NCI-H524 treated with DMSO at 0.1 percent for 48 hours (cell line): ENCODE results near the gene ADAMTS14.

Source experiments
- DNase-seq: peaks from one replicate; lab custom pipeline; 2025; lab: John Stamatoyannopoulos, UW

The ADAMTS14 gene

GRCh38 chr10:70784016-70784415 lies 111.7 kb downstream of the ADAMTS14 start:
- no peak for DNase-seq

- no peak for DNase-seq
Measured at GRCh38 chr10:70784471-70784870, 112.2 kb downstream of the ADAMTS14 start.

DNA sequence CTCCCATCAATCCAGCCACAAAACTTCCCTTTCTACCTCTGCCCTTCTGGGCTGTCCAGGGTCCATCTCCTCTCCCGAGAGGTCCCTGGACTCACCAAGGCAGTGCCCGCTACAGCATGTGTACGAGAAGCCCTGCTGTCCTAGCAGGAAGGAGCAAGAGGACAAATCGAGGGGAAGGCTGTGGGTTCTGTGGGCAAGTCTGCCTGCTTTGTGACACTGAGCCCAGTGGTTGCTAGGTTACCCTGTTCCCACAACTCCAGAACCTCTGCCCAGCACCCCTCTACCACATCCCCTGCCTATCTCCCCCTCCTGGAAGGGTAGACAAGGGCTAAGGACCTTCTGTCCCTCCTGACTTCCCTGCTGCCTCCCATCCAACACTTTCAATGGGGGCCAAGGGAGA lies 112.9 kb downstream of the ADAMTS14 start, which contains the start of gene TBATA:
Gene TBATA, minus strand, starts transcription at position 188 of the 400 bp plus-strand sequence. CDS start 1,998 bp downstream, outside the sequence.
- no peak for DNase-seq

DNA sequence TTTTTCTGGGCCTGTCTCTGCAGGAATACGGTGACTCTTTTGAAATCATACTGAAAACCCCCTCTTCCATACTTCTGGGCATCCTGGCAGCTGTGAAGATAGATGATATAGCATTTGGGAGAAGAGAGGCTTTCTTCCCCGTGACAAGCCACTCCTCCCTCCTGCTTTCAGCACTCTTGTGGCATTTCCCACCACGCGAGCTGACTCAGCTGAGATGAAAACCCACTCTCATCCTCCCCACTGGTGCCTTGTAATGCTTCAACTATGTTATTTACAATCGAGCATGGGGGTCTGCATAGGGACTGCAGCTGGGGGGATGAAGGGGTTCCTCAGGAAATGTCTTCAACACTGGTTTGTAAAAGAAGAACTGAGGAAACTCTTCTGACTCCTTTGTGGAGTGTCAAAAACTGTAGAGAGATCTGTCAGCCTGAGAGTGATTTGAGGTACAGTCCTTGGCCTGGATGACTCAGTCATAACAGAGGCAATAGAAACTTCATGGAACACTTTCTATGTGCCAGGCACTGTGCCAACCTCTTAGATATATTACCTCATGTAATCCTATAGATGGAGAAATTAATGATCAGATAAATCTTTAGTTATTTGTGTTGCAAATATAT lies 114.6 kb downstream of the ADAMTS14 start:
- DNase-seq, result no peak

DNA sequence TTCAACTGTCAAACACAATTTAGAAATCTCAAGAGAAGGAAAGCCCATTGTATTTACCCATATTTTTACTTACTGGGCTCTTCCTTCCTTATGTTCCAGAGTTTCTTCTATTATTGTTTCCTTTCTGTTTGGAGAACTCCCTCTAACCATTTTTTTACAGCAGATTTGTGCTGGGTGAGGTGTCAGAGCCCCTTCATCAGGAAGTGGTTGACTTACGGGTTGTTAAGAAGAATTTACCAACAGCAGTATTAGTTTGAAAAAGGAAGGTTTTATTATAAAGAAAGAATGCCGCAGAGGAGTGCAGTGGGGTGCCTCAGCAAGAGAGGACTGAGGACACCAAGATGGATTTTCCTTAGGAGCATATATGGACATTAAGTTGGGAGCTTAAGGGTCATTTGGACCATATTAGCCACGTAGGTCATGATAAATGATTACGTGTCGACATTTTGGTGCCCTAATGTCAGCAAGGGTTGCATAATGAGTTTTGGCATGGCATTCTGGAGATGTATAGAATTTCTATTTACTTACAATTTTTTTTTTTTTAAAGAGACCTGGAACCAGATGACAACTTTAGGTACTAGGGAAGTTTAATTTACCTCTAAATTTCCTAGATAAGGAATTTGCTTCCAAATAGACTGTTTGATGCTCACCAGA lies 119.2 kb downstream of the ADAMTS14 start:
- no peak for DNase-seq

DNA sequence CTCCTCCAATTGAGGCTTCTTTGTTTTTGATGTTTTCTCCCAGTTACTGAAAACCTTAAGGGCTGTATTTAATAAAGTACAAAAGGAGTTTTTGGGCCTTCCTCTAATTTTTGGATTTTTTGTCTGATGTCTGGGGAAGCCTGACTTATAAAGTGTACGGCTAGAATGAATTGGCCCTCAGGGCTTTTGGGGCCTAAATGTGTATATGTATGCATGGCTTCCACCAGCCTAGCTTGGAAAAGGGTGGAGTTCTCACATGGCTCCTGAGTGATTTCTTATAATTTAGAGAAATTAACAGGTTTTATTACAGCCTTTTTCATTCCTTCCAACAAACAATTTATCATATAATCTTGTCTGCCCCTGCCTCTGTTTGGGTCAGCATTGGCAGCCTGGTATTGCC lies 123.3 kb downstream of the ADAMTS14 start:
- no peak for DNase-seq

DNA sequence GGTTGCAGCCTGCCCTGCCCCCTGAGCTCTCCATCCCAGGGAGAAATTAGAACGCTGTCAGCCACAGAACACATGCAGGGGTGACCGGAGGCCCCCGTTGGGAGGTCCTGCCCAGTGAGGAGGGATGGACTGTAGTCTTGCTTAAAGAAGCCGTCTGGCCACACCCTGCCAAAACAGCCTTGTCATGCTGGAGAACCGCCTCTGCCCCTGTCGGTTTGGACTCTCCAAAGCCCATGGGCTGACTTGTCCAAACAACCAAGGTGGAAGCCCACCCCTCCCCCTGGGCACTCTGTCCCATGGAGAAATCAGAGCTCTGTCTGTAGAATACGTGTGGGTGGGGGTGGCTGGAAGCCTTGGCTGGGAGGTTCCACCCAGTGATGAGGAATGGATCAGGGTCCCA lies 125.5 kb downstream of the ADAMTS14 start:
- DNase-seq, result no peak

GRCh38 chr10:70799124-70799523 lies 126.8 kb downstream of the ADAMTS14 start:
- DNase-seq, result no peak

- no peak for DNase-seq
Measured at GRCh38 chr10:70801854-70802253, 129.5 kb downstream of the ADAMTS14 start.

DNA sequence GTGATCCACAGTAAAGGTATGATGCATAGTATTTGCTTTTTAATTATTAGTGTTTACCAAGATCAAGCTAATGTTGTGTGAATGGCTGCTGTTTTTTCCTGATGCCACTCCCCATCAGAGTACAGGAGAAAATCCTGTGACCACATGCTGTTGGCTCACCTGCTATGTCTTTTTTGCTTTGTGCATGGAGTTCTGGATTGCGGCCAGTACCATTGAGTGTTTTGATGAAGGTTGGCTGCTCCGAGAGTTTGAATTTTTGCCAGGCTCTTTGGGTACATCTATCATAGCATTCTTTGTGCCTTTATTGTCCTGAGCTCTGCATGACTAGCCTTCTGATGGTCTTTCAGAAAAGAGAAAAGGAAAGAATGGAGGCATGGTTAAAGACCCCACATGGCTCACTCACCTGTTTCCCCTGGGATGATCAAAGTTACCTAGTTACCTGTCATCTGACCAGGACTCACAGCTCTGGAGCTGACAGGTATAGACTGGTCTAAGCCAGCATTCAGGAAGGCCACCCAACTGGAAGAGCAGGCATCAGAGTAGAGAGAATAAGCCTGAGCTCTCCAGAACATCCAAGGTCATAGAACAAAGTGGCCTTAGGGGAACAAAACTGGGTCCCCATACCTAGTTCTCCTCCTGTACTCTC lies 131.6 kb downstream of the ADAMTS14 start:
- DNase-seq, result no peak

DNA sequence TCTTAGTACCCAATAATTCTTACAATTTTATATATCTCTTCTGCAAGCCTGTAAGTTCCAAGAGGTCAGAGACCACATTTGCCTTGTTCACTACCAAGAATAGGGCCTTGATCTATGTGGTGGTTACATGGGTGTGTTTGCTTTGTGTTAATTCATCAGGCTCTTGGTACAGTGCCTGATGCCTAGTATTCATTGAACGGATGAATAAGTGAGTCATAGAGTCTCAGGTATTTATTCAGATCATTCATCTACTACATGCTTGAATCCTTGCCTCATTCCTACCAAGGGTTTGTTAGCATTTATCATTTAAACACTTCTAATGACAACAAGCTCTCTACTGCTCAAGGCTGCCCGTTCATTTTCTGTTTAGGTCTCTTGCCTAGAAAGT lies 132.1 kb downstream of the ADAMTS14 start:
- DNase-seq, result no peak

DNA sequence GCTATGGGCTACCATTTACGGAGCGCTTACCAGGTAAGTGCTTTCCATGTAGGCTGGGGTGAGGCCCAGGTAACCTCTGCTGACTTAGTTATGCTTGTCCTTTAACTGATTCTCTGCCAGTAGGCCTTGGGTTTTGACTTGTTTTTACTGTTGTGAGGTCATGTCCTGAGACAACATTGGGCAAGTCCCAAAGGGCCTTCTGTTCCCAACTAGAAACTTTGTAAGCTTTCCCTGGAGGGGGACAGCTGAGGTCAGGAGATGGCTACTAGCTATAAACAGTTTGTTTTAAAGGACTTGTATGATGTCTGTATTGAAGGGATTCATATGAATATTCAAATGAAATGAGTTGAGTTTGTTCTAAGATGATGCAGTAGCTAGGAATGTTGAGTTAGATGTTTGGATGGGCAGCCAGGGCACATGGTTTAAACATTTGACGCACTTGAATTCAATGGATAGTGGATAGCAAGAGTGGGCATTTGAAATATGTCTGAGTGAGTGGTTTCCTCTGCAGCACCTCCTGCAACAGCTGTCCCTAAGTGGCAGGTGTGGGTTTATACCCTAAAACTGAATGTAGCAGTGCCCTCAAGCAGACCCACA lies 133.4 kb downstream of the ADAMTS14 start:
- DNase-seq, result no peak

GRCh38 chr10:70806841-70807240 lies 134.5 kb downstream of the ADAMTS14 start:
- no peak for DNase-seq

- no peak for DNase-seq
Measured at GRCh38 chr10:70807556-70807955, 135.2 kb downstream of the ADAMTS14 start.

GRCh38 chr10:70809011-70809611 lies 136.8 kb downstream of the ADAMTS14 start:
- DNase-seq, result no peak

GRCh38 chr10:70809726-70810125 lies 137.4 kb downstream of the ADAMTS14 start:
- no peak for DNase-seq

DNA sequence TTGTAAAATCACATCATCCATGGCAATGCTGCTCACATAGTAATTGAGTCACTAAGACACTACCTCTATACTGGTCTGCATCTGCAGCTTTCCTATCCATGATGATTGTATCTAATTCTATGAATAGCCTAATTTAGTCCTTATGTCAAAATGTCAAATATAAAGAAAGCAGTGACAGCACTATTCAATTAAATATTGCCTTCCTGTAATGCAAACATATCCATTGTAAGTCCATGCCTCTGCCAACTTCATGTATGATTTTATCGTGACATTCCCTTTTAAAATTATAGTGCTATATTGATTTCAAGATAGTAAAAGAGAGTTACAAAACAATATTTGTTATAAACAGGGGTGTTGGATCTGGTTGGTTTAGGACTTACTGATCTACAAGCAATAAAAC lies 138.7 kb downstream of the ADAMTS14 start:
- DNase-seq, result no peak

DNA sequence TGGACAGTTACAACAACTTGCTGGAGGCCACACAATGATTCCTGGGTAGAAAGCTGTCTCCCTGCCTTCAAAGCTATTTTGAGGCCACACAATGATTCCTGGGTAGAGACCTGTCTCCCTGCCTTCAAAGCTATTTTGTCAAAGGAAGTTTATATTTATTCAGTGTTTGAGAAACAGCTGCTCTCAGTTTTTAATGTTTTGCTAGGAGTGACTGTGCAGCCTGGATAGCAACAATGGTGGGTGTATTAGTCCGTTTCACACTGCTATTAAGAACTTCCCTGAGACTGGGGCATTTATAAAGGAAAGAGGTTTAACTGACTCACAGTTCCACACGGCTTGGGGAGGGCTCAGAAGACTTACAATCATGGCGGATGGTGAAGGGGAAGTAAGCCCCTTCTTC lies 139.6 kb downstream of the ADAMTS14 start:
- DNase-seq, result no peak
